ENCODE data around the gene FETUB.

FETUB gene

GRCh38 chr3:186598108-186598784, 42.0 kb upstream of the FETUB start:
- TF ChIP-seq, protein P1, sequence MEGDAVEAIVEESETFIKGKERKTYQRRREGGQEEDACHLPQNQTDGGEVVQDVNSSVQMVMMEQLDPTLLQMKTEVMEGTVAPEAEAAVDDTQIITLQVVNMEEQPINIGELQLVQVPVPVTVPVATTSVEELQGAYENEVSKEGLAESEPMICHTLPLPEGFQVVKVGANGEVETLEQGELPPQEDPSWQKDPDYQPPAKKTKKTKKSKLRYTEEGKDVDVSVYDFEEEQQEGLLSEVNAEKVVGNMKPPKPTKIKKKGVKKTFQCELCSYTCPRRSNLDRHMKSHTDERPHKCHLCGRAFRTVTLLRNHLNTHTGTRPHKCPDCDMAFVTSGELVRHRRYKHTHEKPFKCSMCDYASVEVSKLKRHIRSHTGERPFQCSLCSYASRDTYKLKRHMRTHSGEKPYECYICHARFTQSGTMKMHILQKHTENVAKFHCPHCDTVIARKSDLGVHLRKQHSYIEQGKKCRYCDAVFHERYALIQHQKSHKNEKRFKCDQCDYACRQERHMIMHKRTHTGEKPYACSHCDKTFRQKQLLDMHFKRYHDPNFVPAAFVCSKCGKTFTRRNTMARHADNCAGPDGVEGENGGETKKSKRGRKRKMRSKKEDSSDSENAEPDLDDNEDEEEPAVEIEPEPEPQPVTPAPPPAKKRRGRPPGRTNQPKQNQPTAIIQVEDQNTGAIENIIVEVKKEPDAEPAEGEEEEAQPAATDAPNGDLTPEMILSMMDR (IDR thresholded peaks at IDR 0.05; ENCODE audit: control insufficient read depth, extremely low read depth, insufficient read depth): no peak
- H3K4me3 ChIP-seq (ENCODE audit: low read depth, low read length): no peak overlapping the region
- no peak for DNase-seq (ENCODE audit: low read depth)

- no peak overlapping the region for H3K4me3 ChIP-seq (ENCODE audit: low read depth, low read length)
- no peak for DNase-seq (ENCODE audit: low read depth)
- TF ChIP-seq, protein P1 (IDR thresholded peaks at IDR 0.05; ENCODE audit: control insufficient read depth, extremely low read depth, insufficient read depth): no peak
Measured at GRCh38 chr3:186598794-186599141, 41.4 kb upstream of the FETUB start.

DNA sequence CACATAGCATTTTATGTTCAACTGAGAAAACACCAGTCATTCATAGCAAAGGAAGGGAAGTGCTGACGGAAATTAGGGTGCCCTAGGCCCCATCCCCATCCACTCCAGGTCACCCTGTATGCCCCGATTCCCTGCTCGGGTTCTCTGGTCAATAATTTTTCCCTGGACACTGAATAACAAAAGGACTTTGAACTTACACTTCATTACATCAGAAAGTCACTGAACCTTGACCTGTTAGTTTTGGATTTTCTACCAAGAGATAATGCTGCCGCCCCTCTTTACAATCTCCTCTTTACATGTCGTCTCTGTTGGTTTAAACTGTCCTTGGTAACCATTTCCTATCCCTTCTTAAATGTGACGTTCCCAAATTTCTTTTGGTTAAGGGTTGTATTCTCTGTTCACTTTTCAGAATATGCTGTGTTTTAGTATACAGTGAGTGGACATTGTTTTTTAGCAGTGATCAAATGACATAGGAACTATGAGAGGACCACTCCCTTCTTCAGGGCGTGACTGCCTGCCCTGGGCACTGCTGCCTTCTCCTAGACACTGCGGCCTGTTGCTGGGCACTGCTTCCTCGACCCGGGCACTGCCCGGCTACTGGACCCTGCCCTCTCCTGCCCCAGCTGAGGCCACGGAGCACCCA, 40.9 kb upstream of the FETUB start:
- no peak overlapping the region for H3K4me3 ChIP-seq (ENCODE audit: low read depth, low read length)
- no peak for DNase-seq (ENCODE audit: low read depth)
- TF ChIP-seq, protein P1 (IDR thresholded peaks at IDR 0.05; ENCODE audit: control insufficient read depth, extremely low read depth, insufficient read depth): no peak

- TF ChIP-seq, protein P1 (IDR thresholded peaks at IDR 0.05; ENCODE audit: control insufficient read depth, extremely low read depth, insufficient read depth): no peak
- no peak overlapping the region for H3K4me3 ChIP-seq (ENCODE audit: low read depth, low read length)
- DNase-seq (ENCODE audit: low read depth): no peak
Measured at GRCh38 chr3:186599785-186600166, 40.4 kb upstream of the FETUB start.

- no peak for DNase-seq (ENCODE audit: low read depth)
- TF ChIP-seq, protein P1 (IDR thresholded peaks at IDR 0.05; ENCODE audit: control insufficient read depth, extremely low read depth, insufficient read depth): no peak
Measured at GRCh38 chr3:186600896-186601295, 39.3 kb upstream of the FETUB start.

GRCh38 chr3:186603159-186603558, 37.0 kb upstream of the FETUB start:
- TF ChIP-seq, protein P1 (IDR thresholded peaks at IDR 0.05; ENCODE audit: control insufficient read depth, extremely low read depth, insufficient read depth): no peak
- no peak overlapping the region for H3K4me3 ChIP-seq (ENCODE audit: low read depth, low read length)
- DNase-seq (ENCODE audit: low read depth): no peak

More at GRCh38 chr3:186600896-186601295, 39.3 kb upstream of the FETUB start:
- no peak overlapping the region for H3K4me3 ChIP-seq (ENCODE audit: low read depth, low read length)

DNA sequence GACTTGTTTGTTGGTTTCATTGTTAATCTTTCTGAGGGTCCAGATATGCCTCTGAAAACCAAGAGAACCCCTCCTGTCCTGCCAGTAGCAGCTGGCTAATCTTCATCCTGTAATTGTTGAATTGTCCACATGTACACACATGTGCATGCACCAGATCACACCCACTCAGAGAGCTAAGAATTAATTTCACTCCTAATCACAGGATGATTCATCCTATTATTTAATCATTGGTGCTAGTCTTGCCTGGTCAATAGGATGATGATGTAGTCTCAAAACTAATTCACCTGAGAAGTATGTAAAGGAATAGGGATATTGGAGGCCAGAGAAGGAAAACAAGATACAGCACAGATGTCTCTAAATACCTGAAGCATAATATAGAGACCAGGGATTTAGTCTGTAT, 35.1 kb upstream of the FETUB start:
- no peak for DNase-seq (ENCODE audit: low read depth)
- TF ChIP-seq, protein P1 (IDR thresholded peaks at IDR 0.05; ENCODE audit: control insufficient read depth, extremely low read depth, insufficient read depth): no peak
- H3K4me3 ChIP-seq (ENCODE audit: low read depth, low read length): no peak overlapping the region
